LNCaP clone FGC (cell line): ENCODE results near the gene SLC22A7.

Experiments used
- DNase-seq: peaks from one replicate; pipeline ENCODE4 v3.0.0-alpha.2; 2011; ENCODE audit warnings: low read depth
- H3K4me3 ChIP-seq: 2 replicates; pipeline ENCODE4 v1.5.1; 2011; ENCODE audit warnings: mild to moderate bottlenecking, low read depth, low read length, control low read depth
- CTCF ChIP-seq: IDR thresholded peaks from 2 replicates; pipeline ENCODE4 v1.5.1; 2012; ENCODE audit warnings: mild to moderate bottlenecking; ENCODE audit not compliant: control insufficient read depth, insufficient read depth; ENCODE audit errors: extremely low read depth

Gene SLC22A7

DNA sequence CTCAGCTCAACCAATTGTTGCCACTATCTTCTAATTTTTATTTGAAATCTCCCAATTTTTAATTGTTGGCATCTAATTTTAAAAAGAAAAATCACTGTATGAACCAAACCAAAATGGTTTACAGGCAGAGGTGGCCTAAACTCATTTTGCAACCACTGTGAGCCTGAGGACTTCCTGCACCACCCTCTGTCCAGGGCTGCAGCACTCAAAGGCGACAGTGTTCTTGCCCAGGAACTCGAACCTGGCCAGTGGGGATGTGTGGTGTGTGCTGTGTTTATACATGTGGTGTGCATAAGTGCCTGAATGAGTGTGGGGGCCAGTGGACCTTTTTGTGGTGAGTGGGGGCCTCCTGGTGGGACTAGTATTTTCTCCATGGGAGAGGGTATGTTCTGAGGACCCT, 24.4 kb upstream of the SLC22A7 start:
- TF ChIP-seq CTCF, result no peak
- DNase-seq, result no peak
- H3K4me3 ChIP-seq, result no peak overlapping the region

DNA sequence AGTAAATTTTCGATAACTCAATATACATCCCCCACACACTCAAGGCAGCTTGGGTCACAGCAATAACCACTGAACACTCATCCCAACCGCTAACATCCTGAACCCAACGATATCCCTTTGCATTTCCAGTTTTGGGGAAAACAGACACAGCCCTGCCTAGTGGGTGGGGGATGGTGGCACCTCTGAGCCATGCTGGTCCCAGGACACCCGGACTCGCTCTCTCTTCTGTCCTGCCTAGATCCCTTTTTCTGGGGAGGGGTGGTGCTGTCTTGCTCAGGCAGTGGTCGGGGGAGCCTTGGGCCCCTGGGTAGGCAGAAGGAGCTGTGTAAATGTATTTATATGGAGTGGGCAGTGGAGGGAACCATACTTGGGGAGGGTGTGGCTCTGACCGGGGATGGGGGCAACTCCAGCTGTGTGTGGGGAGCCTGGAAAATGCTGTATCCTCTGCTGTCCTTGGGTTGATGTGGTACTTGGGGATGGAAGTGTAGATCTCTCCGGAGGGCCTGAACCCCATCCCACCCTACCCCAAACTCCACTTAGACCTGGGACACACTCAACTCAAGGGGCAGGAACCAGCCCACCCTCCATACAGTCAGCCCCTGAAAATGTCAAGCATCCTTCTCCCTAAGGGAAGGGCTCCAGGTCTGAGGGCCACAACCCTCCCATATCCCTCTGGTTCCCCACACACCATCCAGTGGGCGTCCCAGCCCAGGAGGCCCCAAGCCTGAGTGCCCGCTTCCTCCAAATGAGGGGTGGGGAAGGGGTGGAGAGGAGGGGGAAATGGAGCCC, 23.7 kb upstream of the SLC22A7 start:
- no peak for DNase-seq
- H3K4me3 ChIP-seq, result no peak overlapping the region
- no peak for TF ChIP-seq CTCF

- TF ChIP-seq CTCF, result no peak
Measured at GRCh38 chr6:43274916-43275597, 23.0 kb upstream of the SLC22A7 start.

GRCh38 chr6:43275801-43276576, 22.1 kb upstream of the SLC22A7 start:
- H3K4me3 ChIP-seq, result no peak overlapping the region
- no peak for DNase-seq
- no peak for TF ChIP-seq CTCF

More at GRCh38 chr6:43274916-43275597, 23.0 kb upstream of the SLC22A7 start:
- DNase-seq, result no peak
- no peak overlapping the region for H3K4me3 ChIP-seq

- DNase-seq, result no peak
- no peak for TF ChIP-seq CTCF
- no peak overlapping the region for H3K4me3 ChIP-seq
Measured at GRCh38 chr6:43276577-43277305, 21.3 kb upstream of the SLC22A7 start.

- H3K4me3 ChIP-seq, result no peak overlapping the region
- TF ChIP-seq CTCF, result no peak
- DNase-seq, result no peak
Measured at GRCh38 chr6:43277306-43277642, 20.8 kb upstream of the SLC22A7 start.
